ENCODE data around the gene MAGI2.

The MAGI2 gene

DNA sequence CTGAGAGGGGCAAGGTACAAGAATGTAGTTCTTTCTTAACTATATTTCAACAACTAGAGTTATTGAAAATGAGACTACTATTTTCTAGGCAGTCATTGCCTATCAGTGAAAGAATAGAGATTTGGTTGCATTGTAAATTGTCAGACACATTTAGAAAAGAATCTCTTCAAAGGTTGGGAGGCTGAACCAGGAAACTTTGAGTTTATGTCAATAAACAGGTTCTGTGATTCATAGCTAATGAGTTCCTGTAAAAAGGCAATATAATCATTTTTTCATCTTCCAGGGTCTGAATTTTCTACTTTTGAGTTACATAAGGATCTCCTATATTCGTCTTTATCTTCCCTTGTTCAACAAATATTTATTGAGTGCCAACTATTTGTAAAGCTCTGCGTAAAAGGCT, 47.1 kb downstream of the MAGI2 start:
- no peaks in the 10 kb centered on the region for H3K27me3 ChIP-seq (ENCODE audit: control insufficient read depth in 1 of 2, insufficient read depth in 1 of 2, low read length in 2 of 2)
- H3K23ac ChIP-seq (ENCODE audit: low read length in 2 of 2) = no peak overlapping the region
- no peaks in the 10 kb centered on the region for H3K79me1 ChIP-seq (replicated peaks; ENCODE audit: low read length, poor library complexity, severe bottlenecking)
- no peak overlapping the region for H3K4me3 ChIP-seq (ENCODE audit: insufficient read depth in 1 of 2, low read depth in 1 of 2, low read length in 2 of 2)
- no peaks in the 10 kb centered on the region for H3K4me1 ChIP-seq (ENCODE audit: control insufficient read depth, insufficient read depth, low read depth, low read length)
- no peak overlapping the region for H3K4ac ChIP-seq (ENCODE audit: low read depth in 1 of 2, low read length in 2 of 2)
- no peak overlapping the region for H4K8ac ChIP-seq (ENCODE audit: low read length)
- DNase-seq = no peak
- WGBS = 100% methylated on average over 1 of the region's 2 CpGs
- H3K9ac ChIP-seq (ENCODE audit: low read length) = no peak overlapping the region
- H3K27ac ChIP-seq (ENCODE audit: low read length, poor library complexity, severe bottlenecking) = no peak overlapping the region
- no peak overlapping the region for H2BK5ac ChIP-seq (ENCODE audit: low read depth, low read length, poor library complexity, severe bottlenecking)
- no peaks in the 10 kb centered on the region for H3K9me3 ChIP-seq (ENCODE audit: control insufficient read depth, low read length)
- no peak overlapping the region for H4K91ac ChIP-seq (ENCODE audit: low read length)
- H3K4me2 ChIP-seq (ENCODE audit: low read length, poor library complexity, severe bottlenecking) = no peak overlapping the region
- no peak overlapping the region for H2BK15ac ChIP-seq (ENCODE audit: low read depth, poor library complexity, severe bottlenecking)
- no peak overlapping the region for H3K14ac ChIP-seq (ENCODE audit: low read length in 2 of 2)
- H2BK12ac ChIP-seq (ENCODE audit: low read length in 2 of 2) = no peak overlapping the region
- H3K36me3 ChIP-seq (ENCODE audit: control insufficient read depth in 1 of 2, insufficient read depth in 2 of 2, low read depth in 1 of 2, low read length in 2 of 2) = no peaks in the 10 kb centered on the region
- H2AFZ ChIP-seq (ENCODE audit: low read depth, low read length) = no peak overlapping the region
- no peak overlapping the region for H2AK5ac ChIP-seq (ENCODE audit: low read length, severe bottlenecking)
- no peak overlapping the region for H2BK120ac ChIP-seq (ENCODE audit: low read depth, low read length)
- no peak overlapping the region for H3K18ac ChIP-seq (ENCODE audit: low read depth in 1 of 2, low read length in 2 of 2)

- no peak overlapping the region for H3K9ac ChIP-seq (ENCODE audit: low read length)
- no peak overlapping the region for H3K14ac ChIP-seq (ENCODE audit: low read length in 2 of 2)
- no peak overlapping the region for H2BK120ac ChIP-seq (ENCODE audit: low read depth, low read length)
- H2AFZ ChIP-seq (ENCODE audit: low read depth, low read length) = no peak overlapping the region
- H2BK12ac ChIP-seq (ENCODE audit: low read length in 2 of 2) = no peak overlapping the region
- H3K4me2 ChIP-seq (ENCODE audit: low read length, poor library complexity, severe bottlenecking) = no peak overlapping the region
- no peak overlapping the region for H3K4ac ChIP-seq (ENCODE audit: low read depth in 1 of 2, low read length in 2 of 2)
- no peaks in the 10 kb centered on the region for H3K27me3 ChIP-seq (ENCODE audit: control insufficient read depth in 1 of 2, insufficient read depth in 1 of 2, low read length in 2 of 2)
- DNase-seq = no peak
- H3K79me1 ChIP-seq (replicated peaks; ENCODE audit: low read length, poor library complexity, severe bottlenecking) = no peaks in the 10 kb centered on the region
- no peak overlapping the region for H4K8ac ChIP-seq (ENCODE audit: low read length)
- H3K9me3 ChIP-seq (ENCODE audit: control insufficient read depth, low read length) = no peaks in the 10 kb centered on the region
- H2AK5ac ChIP-seq (ENCODE audit: low read length, severe bottlenecking) = no peak overlapping the region
- H3K27ac ChIP-seq (ENCODE audit: low read length, poor library complexity, severe bottlenecking) = no peak overlapping the region
- no peak overlapping the region for H2BK5ac ChIP-seq (ENCODE audit: low read depth, low read length, poor library complexity, severe bottlenecking)
- no peak overlapping the region for H2BK15ac ChIP-seq (ENCODE audit: low read depth, poor library complexity, severe bottlenecking)
- H3K4me1 ChIP-seq (ENCODE audit: control insufficient read depth, insufficient read depth, low read depth, low read length) = no peaks in the 10 kb centered on the region
- no peak overlapping the region for H4K91ac ChIP-seq (ENCODE audit: low read length)
- no peaks in the 10 kb centered on the region for H3K36me3 ChIP-seq (ENCODE audit: control insufficient read depth in 1 of 2, insufficient read depth in 2 of 2, low read depth in 1 of 2, low read length in 2 of 2)
- no peak overlapping the region for H3K4me3 ChIP-seq (ENCODE audit: insufficient read depth in 1 of 2, low read depth in 1 of 2, low read length in 2 of 2)
- H3K23ac ChIP-seq (ENCODE audit: low read length in 2 of 2) = no peak overlapping the region
- no peak overlapping the region for H3K18ac ChIP-seq (ENCODE audit: low read depth in 1 of 2, low read length in 2 of 2)
Observed at GRCh38 chr7:79405368-79405767, 48.1 kb downstream of the MAGI2 start.

GRCh38 chr7:79403879-79404278, 49.6 kb downstream of the MAGI2 start:
- no peak overlapping the region for H3K4ac ChIP-seq (ENCODE audit: low read depth in 1 of 2, low read length in 2 of 2)
- H3K23ac ChIP-seq (ENCODE audit: low read length in 2 of 2) = no peak overlapping the region
- H3K18ac ChIP-seq (ENCODE audit: low read depth in 1 of 2, low read length in 2 of 2) = no peak overlapping the region
- H3K4me2 ChIP-seq (ENCODE audit: low read length, poor library complexity, severe bottlenecking) = no peak overlapping the region
- no peak overlapping the region for H2AFZ ChIP-seq (ENCODE audit: low read depth, low read length)
- no peaks in the 10 kb centered on the region for H3K4me1 ChIP-seq (ENCODE audit: control insufficient read depth, insufficient read depth, low read depth, low read length)
- H2BK120ac ChIP-seq (ENCODE audit: low read depth, low read length) = no peak overlapping the region
- H2BK12ac ChIP-seq (ENCODE audit: low read length in 2 of 2) = no peak overlapping the region
- no peaks in the 10 kb centered on the region for H3K27me3 ChIP-seq (ENCODE audit: control insufficient read depth in 1 of 2, insufficient read depth in 1 of 2, low read length in 2 of 2)
- H2AK5ac ChIP-seq (ENCODE audit: low read length, severe bottlenecking) = no peak overlapping the region
- H2BK15ac ChIP-seq (ENCODE audit: low read depth, poor library complexity, severe bottlenecking) = no peak overlapping the region
- H3K9me3 ChIP-seq (ENCODE audit: control insufficient read depth, low read length) = no peaks in the 10 kb centered on the region
- peak overlapping the region in 1 of 2 experiments; percentile 4 for H3K4me3 ChIP-seq (ENCODE audit: insufficient read depth in 1 of 2, low read depth in 1 of 2, low read length in 2 of 2)
- no peak overlapping the region for H4K91ac ChIP-seq (ENCODE audit: low read length)
- H3K9ac ChIP-seq (ENCODE audit: low read length) = peak overlapping the region; percentile 5
- no peak overlapping the region for H4K8ac ChIP-seq (ENCODE audit: low read length)
- H3K14ac ChIP-seq (ENCODE audit: low read length in 2 of 2) = no peak overlapping the region
- no peak overlapping the region for H2BK5ac ChIP-seq (ENCODE audit: low read depth, low read length, poor library complexity, severe bottlenecking)
- H3K27ac ChIP-seq (ENCODE audit: low read length, poor library complexity, severe bottlenecking) = no peak overlapping the region
- no peak for DNase-seq
- 75% methylated on average over 2 of the region's 3 CpGs for WGBS
- no peaks in the 10 kb centered on the region for H3K79me1 ChIP-seq (replicated peaks; ENCODE audit: low read length, poor library complexity, severe bottlenecking)
- H3K36me3 ChIP-seq (ENCODE audit: control insufficient read depth in 1 of 2, insufficient read depth in 2 of 2, low read depth in 1 of 2, low read length in 2 of 2) = no peaks in the 10 kb centered on the region

DNA sequence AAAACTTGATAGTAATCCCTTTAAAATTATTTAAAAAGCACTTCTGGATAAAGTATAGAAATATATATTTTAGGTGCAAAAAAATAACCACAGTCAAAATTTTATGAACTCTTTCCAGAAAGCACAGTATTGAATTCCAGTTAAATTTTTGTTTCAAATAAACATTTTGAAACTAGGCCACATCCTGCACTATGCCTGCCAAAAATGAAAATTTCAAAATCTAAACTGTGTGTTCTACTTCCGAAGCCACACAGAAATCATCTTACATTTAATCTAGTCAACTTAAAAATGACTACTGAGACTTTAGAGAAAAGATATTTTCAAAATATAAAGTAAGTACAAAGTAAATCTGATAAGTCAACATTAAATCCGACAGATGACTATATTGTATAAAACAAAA, 50.0 kb downstream of the MAGI2 start:
- no peaks in the 10 kb centered on the region for H3K36me3 ChIP-seq (ENCODE audit: control insufficient read depth in 1 of 2, insufficient read depth in 2 of 2, low read depth in 1 of 2, low read length in 2 of 2)
- no peak for DNase-seq
- no peak overlapping the region for H3K18ac ChIP-seq (ENCODE audit: low read depth in 1 of 2, low read length in 2 of 2)
- no peak overlapping the region for H2BK15ac ChIP-seq (ENCODE audit: low read depth, poor library complexity, severe bottlenecking)
- H3K23ac ChIP-seq (ENCODE audit: low read length in 2 of 2) = no peak overlapping the region
- 100% methylated on average over 1 of the region's 2 CpGs for WGBS
- H2BK120ac ChIP-seq (ENCODE audit: low read depth, low read length) = no peak overlapping the region
- no peak overlapping the region for H3K4ac ChIP-seq (ENCODE audit: low read depth in 1 of 2, low read length in 2 of 2)
- no peak overlapping the region for H2BK12ac ChIP-seq (ENCODE audit: low read length in 2 of 2)
- peak overlapping the region in 1 of 2 experiments; percentile 4 for H3K4me3 ChIP-seq (ENCODE audit: insufficient read depth in 1 of 2, low read depth in 1 of 2, low read length in 2 of 2)
- H2AK5ac ChIP-seq (ENCODE audit: low read length, severe bottlenecking) = no peak overlapping the region
- H3K4me1 ChIP-seq (ENCODE audit: control insufficient read depth, insufficient read depth, low read depth, low read length) = no peaks in the 10 kb centered on the region
- H3K27ac ChIP-seq (ENCODE audit: low read length, poor library complexity, severe bottlenecking) = no peak overlapping the region
- no peak overlapping the region for H2AFZ ChIP-seq (ENCODE audit: low read depth, low read length)
- no peaks in the 10 kb centered on the region for H3K79me1 ChIP-seq (replicated peaks; ENCODE audit: low read length, poor library complexity, severe bottlenecking)
- no peak overlapping the region for H2BK5ac ChIP-seq (ENCODE audit: low read depth, low read length, poor library complexity, severe bottlenecking)
- no peaks in the 10 kb centered on the region for H3K9me3 ChIP-seq (ENCODE audit: control insufficient read depth, low read length)
- H3K14ac ChIP-seq (ENCODE audit: low read length in 2 of 2) = no peak overlapping the region
- no peak overlapping the region for H4K8ac ChIP-seq (ENCODE audit: low read length)
- H3K27me3 ChIP-seq (ENCODE audit: control insufficient read depth in 1 of 2, insufficient read depth in 1 of 2, low read length in 2 of 2) = no peaks in the 10 kb centered on the region
- H4K91ac ChIP-seq (ENCODE audit: low read length) = no peak overlapping the region
- no peak overlapping the region for H3K4me2 ChIP-seq (ENCODE audit: low read length, poor library complexity, severe bottlenecking)
- peak overlapping the region; percentile 5 for H3K9ac ChIP-seq (ENCODE audit: low read length)
